ENCODE data around the gene MMP25. TPM values are rescaled to one million over a fixed set of nuclear protein-coding genes. Genes with fewer than 3 reads are reported as not detected.
A peak's percentile ranks its signal among the peaks of the same experiment; 100 is the strongest.
"Not testable (repeated sequence)": the region's sequence is repeated elsewhere in the genome, so short reads cannot be mapped to it uniquely, and the experiment has no call there.

MMP25 gene
- total and polyA plus RNA-seq, 2 donors (not counting 1 experiment from before 2014, with no cell fraction given), result 0.12 to 0.22 TPM

GRCh38 chr16:3072576-3073263 lies 26.4 kb downstream of the MMP25 start:
- CTCF ChIA-PET; H3K4me3 ChIP-seq (ENCODE audit: control extremely low read depth in 1 of 5, extremely low read depth in 1 of 5, insufficient read depth in 1 of 5, low read depth in 2 of 5, low read length in 4 of 5); POLR2A ChIA-PET; H3K27ac ChIP-seq (ENCODE audit: low read length in 2 of 2); DNase-seq; H3K9me3 Mint-ChIP-seq (ENCODE audit: insufficient read depth); H3K9ac ChIP-seq (ENCODE audit: low read length); H2AFZ ChIP-seq (ENCODE audit: insufficient read depth, low read depth, low read length, poor library complexity, severe bottlenecking); intact Hi-C loops (cut with micrococcal nuclease); H3K4me2 ChIP-seq (replicated peaks; ENCODE audit: low read depth, low read length, poor library complexity, severe bottlenecking); H3K27me3 Mint-ChIP-seq; ATAC-seq (ENCODE audit: low read depth); H3K4me3 Mint-ChIP-seq; H3K79me2 ChIP-seq (ENCODE audit: control insufficient read depth, insufficient read depth, low read length); H3K27me3 ChIP-seq (replicated peaks in 1 of 4; ENCODE audit: control extremely low read depth in 1 of 4, control insufficient read depth in 3 of 4, insufficient read depth in 4 of 4, low read length in 3 of 4); H4K20me1 ChIP-seq (ENCODE audit: control insufficient read depth, insufficient read depth, low read length, poor library complexity, severe bottlenecking); H3K36me3 ChIP-seq (replicated peaks in 1 of 2; ENCODE audit: control extremely low read depth in 1 of 2, control insufficient read depth in 1 of 2, extremely low read depth in 1 of 2, insufficient read depth in 2 of 2, low read length in 1 of 2): not testable (repeated sequence)
- Histone ChIP-seq H3K9me3 (ENCODE audit: control extremely low read depth in 1 of 3, control insufficient read depth in 2 of 3, insufficient read depth in 1 of 3, low read length in 2 of 3) (peaks cover 0 to 17% (median 7%) of the 10 kb centered on the region in 3 donors), H3K4me1 (ENCODE audit: control insufficient read depth in 2 of 2, insufficient read depth in 2 of 2, low read length in 2 of 2) (peaks cover 39 to 42% of the 10 kb centered on the region in 2 donors)
- Mint-ChIP-seq H3K4me1 (peaks cover 50% of the 10 kb centered on the region), H3K27ac (peak overlapping the region; percentile 85)
- 13% methylated on average over 6 of the region's 18 CpGs for WGBS (ENCODE audit: insufficient coverage)

- 91% methylated on average over 7 of the region's 7 CpGs for WGBS (ENCODE audit: insufficient coverage)
- Histone ChIP-seq H4K20me1 (ENCODE audit: control insufficient read depth, insufficient read depth, low read length, poor library complexity, severe bottlenecking) (no peaks in the 10 kb centered on the region), H3K9me3 (ENCODE audit: control extremely low read depth in 1 of 3, control insufficient read depth in 2 of 3, insufficient read depth in 1 of 3, low read length in 2 of 3) (peaks cover 0 to 17% (median 7%) of the 10 kb centered on the region in 3 donors), H2AFZ (ENCODE audit: insufficient read depth, low read depth, low read length, poor library complexity, severe bottlenecking) (no peak overlapping the region), H3K9ac (ENCODE audit: low read length) (no peak overlapping the region), H3K27ac (ENCODE audit: low read length in 2 of 2) (no peak overlapping the region), H3K36me3 (replicated peaks in 1 of 2; ENCODE audit: control extremely low read depth in 1 of 2, control insufficient read depth in 1 of 2, extremely low read depth in 1 of 2, insufficient read depth in 2 of 2, low read length in 1 of 2) (no peaks in the 10 kb centered on the region), H3K79me2 (ENCODE audit: control insufficient read depth, insufficient read depth, low read length) (peaks cover 3% of the 10 kb centered on the region), H3K4me1 (ENCODE audit: control insufficient read depth in 2 of 2, insufficient read depth in 2 of 2, low read length in 2 of 2) (peaks cover 39 to 41% of the 10 kb centered on the region in 2 donors), H3K4me3 (ENCODE audit: control extremely low read depth in 1 of 5, extremely low read depth in 1 of 5, insufficient read depth in 1 of 5, low read depth in 2 of 5, low read length in 4 of 5) (no peak overlapping the region), H3K27me3 (replicated peaks in 1 of 4; ENCODE audit: control extremely low read depth in 1 of 4, control insufficient read depth in 3 of 4, insufficient read depth in 4 of 4, low read length in 3 of 4) (no peaks in the 10 kb centered on the region), H3K4me2 (replicated peaks; ENCODE audit: low read depth, low read length, poor library complexity, severe bottlenecking) (no peak overlapping the region)
- Mint-ChIP-seq H3K9me3 (ENCODE audit: insufficient read depth) (no peaks in the 10 kb centered on the region), H3K27me3 (no peaks in the 10 kb centered on the region), H3K4me3 (peak overlapping the region; percentile 65), H3K27ac (peak overlapping the region; percentile 85), H3K4me1 (peaks cover 55% of the 10 kb centered on the region)
- ATAC-seq (ENCODE audit: low read depth) (no peak), DNase-seq (no peak)
- intact Hi-C loops (cut with micrococcal nuclease), result no loop called here
- ChIA-PET POLR2A (no interaction called here), CTCF (no interaction called here)
- no peak for TF ChIP-seq CTCF (IDR thresholded peaks at IDR 0.05)
- TF ChIP-seq EZH2 (IDR thresholded peaks at IDR 0.05; ENCODE audit: borderline replicate concordance, insufficient read depth, low read depth, low read length, poor library complexity, severe bottlenecking), result no peak
Measured at GRCh38 chr16:3073448-3073847, 27.1 kb downstream of the MMP25 start.
